Fibroblast of skin of back (primary cell): Measurements from ENCODE around the gene GZMB.
"Not testable (repeated sequence)": the region's sequence is repeated elsewhere in the genome, so short reads cannot be mapped to it uniquely, and the experiment has no call there.

Source experiments
- DNase-seq: peaks from one replicate; pipeline ENCODE4 v3.0.0-alpha.2; 2013

The GZMB gene

GRCh38 chr14:24630872-24631477 is 3.0 kb downstream of the GZMB start:
- DNase-seq, result no peak

DNA sequence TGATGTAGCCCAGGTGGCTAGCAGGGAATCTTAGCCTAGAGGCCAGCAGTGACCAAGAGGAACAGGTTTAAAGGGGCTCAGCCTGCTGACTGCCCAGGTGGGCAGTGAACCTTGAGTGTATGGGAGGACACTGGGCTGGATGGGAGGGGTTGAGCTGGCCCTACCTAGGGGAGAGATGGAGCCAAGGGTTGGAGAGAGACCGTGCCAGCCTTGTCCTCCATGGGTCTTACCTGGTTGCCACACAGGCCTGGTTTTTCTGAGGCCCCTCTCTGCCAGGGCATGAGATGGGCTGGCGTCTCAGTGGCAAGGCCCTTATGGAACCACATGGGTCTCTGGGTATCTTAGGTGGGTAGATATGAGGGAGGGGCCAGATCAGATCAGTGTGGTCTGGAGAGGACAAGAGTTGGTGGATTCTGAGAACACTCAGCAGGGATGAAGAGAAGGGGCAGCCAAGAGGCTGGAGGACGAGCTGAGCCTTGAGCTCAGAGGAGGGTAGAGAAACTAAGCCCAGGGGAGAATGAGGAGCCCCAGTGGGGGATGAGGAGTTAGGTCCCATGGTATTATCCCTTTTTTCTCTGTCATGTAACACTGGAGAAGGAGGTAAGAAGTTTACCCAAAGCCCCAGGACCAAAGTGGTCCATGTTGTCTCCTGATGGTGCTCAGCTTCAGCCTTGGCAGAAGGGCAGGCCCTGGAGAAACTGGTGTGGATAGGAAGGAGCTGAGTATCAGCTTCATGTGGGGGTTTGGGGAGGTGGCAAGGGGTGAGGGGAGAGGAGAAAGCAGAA is 3.7 kb downstream of the GZMB start:
- no peak for DNase-seq

- no peak for DNase-seq
Measured at GRCh38 chr14:24629521-24629920, 4.5 kb downstream of the GZMB start.

GRCh38 chr14:24613747-24614146 is 20.2 kb downstream of the GZMB start:
- DNase-seq, result no peak

DNA sequence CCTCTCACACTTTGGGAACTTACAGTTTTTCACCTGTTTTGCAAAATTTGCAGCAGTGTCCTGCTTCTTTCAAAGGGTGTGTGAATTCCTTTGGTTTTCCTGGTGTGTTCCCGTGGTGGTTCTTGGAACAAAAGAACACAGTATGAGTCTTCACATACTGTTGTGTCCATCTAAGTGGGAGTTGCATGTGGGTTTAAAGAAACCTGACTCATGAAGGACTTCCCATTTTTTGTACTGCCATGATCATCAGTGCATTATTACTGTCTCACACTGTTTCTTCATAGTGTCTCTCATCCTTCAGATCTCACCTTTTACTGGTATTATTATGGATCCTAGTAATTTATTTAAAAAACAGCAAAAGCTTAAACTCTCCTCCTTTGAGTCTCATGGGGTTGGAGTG is 20.7 kb downstream of the GZMB start:
- DNase-seq, result no peak

- DNase-seq, result no peak
Measured at GRCh38 chr14:24612196-24612595, 21.8 kb downstream of the GZMB start.

- no peak for DNase-seq
Measured at GRCh38 chr14:24609655-24610344, 24.2 kb downstream of the GZMB start, which contains the start of gene GZMH. TSS of gene GZMH (minus strand) at chr14:24609685. CDS start at chr14:24609613, 72 bp downstream.

DNA sequence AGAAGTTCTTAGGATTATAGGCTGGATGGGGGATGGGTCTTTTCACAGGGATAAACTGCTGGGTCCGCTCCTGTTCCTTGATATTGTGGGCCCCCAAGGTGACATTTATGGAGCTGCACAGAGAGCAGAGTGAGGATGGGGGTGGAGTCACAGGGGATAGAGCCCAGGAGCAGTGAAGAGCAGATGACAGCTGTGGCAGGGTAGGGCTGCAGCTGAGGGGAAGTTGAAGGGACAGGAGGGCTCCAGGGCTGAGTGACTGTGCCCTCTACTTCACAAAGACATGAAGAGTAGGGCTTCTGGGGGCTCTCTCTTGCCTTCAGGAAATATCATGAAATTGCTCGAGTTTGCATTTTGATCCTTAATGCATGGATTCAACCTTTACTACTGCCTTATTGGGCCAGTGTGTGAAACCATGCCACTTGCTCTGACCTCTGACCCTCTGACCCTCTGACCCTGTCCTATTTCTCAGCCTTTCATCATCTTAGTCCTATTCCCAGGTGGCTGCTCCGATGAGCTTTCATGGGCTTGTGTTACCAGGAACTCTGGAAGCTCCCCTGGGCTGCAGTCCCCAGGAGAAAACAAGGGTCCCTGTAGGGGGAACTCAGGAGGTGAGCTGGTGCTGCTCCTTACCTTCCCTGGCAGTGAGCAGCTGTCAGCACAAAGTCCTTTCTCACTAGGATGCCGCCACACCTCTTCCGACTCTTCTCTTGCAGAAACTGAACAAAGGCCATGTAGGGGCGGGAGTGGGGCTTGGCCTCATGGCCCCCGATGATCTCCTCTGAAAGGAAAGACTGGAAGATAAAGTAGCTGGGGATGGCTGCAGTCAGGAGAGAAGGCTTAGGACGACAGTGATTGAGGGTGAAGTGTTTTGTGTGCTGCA is 26.1 kb downstream of the GZMB start:
- DNase-seq, result no peak

DNA sequence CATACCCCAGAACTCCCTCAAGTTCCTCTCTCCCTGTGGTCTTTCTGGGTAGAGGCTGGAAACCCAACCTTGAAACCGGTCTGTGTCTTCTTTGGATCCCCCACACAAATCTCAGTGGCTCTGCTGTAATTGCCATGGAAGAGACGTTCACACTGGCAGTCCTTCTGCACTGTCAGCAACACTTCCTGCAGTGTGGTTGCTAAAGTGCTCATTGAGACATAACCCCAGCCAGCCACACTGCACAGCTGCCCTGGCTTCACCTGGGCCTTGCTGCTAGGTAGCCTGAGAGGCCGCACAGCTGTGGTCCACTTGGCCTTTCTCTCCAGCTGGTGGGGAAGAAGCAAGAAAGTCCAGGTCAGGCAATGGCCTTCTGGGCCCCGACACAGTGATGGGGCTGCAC is 26.9 kb downstream of the GZMB start:
- no peak for DNase-seq

GRCh38 chr14:24606297-24606696 is 27.7 kb downstream of the GZMB start:
- no peak for DNase-seq

GRCh38 chr14:24605435-24606190 is 28.4 kb downstream of the GZMB start:
- DNase-seq, result no peak

DNA sequence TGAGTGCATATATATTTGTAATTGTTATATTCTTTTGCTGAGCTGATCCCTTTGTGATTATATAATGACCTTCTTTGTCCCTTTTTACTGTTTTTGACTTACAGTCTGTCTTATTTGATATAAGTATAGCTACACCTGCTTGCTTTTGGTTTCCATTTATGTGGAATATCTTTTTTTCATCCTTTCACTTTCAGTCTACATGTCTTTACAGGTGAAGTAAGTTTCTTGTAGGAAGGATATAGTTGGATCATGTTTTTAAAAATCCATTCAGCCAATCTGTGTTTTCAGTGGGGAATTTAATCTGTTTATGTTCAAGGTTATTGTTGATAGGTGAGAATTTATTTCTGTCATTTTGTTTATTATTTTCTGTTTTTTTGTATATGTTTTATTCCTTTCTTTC is 36.6 kb downstream of the GZMB start:
- no peak for DNase-seq

DNA sequence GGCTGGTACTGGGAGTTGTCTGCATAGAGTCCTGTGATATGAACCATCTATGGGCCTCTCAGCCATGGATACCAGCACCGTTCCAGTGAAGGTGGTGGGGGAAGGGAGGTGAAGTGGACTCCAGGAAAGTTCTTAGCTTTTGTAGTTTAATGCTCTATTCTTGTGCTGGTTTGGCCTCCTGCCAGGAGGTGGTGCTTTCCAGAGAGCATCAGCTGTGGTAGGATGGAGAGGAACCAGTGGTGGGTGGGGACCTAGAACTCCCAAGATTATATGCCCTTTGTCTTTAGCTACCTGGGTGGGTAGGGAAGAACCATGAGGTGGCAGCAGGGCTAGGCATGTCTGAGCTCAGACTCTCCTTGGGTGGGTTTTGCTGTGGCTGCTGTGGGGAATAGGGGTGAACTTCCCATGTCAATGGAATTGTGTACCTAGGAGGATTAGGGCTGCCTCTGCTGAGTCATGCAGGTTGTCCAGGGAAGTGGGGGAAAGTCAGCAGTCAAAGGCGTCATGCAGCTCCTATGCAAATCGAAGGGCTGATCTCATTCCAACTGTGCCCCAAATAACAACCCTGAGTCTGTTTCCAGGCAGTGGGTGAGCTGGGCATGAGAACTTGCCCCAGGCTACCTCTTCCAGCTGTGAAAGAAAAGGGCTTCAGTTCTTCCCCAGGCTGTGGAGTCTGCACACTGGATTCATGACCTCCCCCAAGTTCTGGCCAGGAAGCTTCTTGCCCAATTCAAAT is 38.7 kb downstream of the GZMB start:
- no peak for DNase-seq

- DNase-seq, result not testable (repeated sequence)
Measured at GRCh38 chr14:24591004-24591403, 43.0 kb downstream of the GZMB start.

GRCh38 chr14:24584402-24584801 is 49.6 kb downstream of the GZMB start:
- not testable (repeated sequence) for DNase-seq
